Measurements from ENCODE around the gene CDC42SE2.

DNA sequence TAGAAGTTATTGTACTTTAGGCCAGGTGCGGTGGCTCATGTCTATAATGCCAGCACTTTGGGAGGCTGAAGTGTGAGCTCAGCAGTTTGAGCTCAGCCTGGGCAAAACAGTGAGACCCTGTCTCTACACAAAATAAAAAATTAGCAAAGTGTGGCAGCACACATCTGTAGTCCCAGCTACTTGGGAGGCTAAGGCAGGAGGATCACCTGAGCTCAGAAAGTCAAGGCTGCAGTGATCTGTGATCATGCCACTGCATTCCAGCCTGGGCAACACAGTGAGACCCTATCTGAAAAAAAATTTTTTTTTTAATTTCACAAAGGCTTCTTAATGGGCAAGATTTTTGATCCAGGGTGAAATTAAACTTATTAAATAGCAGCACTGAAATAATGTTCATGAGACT, 92.8 kb downstream of the CDC42SE2 start:
- TF ChIP-seq, protein P1, sequence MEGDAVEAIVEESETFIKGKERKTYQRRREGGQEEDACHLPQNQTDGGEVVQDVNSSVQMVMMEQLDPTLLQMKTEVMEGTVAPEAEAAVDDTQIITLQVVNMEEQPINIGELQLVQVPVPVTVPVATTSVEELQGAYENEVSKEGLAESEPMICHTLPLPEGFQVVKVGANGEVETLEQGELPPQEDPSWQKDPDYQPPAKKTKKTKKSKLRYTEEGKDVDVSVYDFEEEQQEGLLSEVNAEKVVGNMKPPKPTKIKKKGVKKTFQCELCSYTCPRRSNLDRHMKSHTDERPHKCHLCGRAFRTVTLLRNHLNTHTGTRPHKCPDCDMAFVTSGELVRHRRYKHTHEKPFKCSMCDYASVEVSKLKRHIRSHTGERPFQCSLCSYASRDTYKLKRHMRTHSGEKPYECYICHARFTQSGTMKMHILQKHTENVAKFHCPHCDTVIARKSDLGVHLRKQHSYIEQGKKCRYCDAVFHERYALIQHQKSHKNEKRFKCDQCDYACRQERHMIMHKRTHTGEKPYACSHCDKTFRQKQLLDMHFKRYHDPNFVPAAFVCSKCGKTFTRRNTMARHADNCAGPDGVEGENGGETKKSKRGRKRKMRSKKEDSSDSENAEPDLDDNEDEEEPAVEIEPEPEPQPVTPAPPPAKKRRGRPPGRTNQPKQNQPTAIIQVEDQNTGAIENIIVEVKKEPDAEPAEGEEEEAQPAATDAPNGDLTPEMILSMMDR (conservative IDR thresholded peaks at IDR 0.05; ENCODE audit: low read length): no peak
- TF ChIP-seq EZH2phosphoT487 (IDR thresholded peaks at IDR 0.05; ENCODE audit: borderline replicate concordance, low read depth, low read length): no peak
